Karpas-422 (cell line): ENCODE data around the gene SLC25A18. TPM values are rescaled to one million over a fixed set of nuclear protein-coding genes. Genes with fewer than 3 reads are reported as not detected.

ENCODE experiments used
- DNase-seq: peaks from one replicate; pipeline ENCODE4 v3.0.0-alpha.2; 2015
- H2AFZ ChIP-seq: fragments of 200-600 bp; sonication (generic); 2 replicates; pipeline ENCODE4 v1.6.1; 2014; ENCODE audit warnings: antibody characterized with exemption, low read length, mixed read lengths
- H3K27ac ChIP-seq: fragments of 200-600 bp; sonication (generic); 2 replicates; pipeline ENCODE4 v1.5.1; 2014; ENCODE audit warnings: mild to moderate bottlenecking, low read length, moderate library complexity
- H3K27me3 ChIP-seq: fragments of 200-600 bp; sonication (generic); 2 replicates; pipeline ENCODE4 v1.6.1; 2014; ENCODE audit warnings: low read length, mixed read lengths
- H3K36me3 ChIP-seq: fragments of 200-600 bp; sonication (generic); 2 replicates; pipeline ENCODE4 v1.6.1; 2014; ENCODE audit warnings: low read length, mixed read lengths; ENCODE audit not compliant: insufficient read depth
- H3K4me1 ChIP-seq: fragments of 200-600 bp; sonication (generic); 2 replicates; pipeline ENCODE4 v1.6.1; 2014; ENCODE audit warnings: mild to moderate bottlenecking, low read length, mixed read lengths
- H3K4me2 ChIP-seq: fragments of 200-600 bp; sonication (generic); 2 replicates; pipeline ENCODE4 v1.6.1; 2014; ENCODE audit warnings: low read length, low read depth, mild to moderate bottlenecking; ENCODE audit not compliant: poor library complexity, severe bottlenecking
- H3K4me3 ChIP-seq: fragments of 200-600 bp; sonication (generic); 2 replicates; pipeline ENCODE4 v1.5.1; 2014; ENCODE audit warnings: mild to moderate bottlenecking, antibody characterized with exemption, low read length, mixed read lengths
- H3K79me2 ChIP-seq: fragments of 200-600 bp; sonication (generic); 2 replicates; pipeline ENCODE4 v1.6.1; 2014; ENCODE audit warnings: mild to moderate bottlenecking, low read length, mixed read lengths
- H3K9ac ChIP-seq: fragments of 200-600 bp; sonication (generic); 2 replicates; pipeline ENCODE4 v1.6.0; 2014; ENCODE audit warnings: low read length
- H3K9me2 ChIP-seq: fragments of 200-600 bp; sonication (generic), shearing (Covaris generic); replicated peaks from 2 replicates; pipeline ENCODE4 v1.6.0; 2014; ENCODE audit warnings: mild to moderate bottlenecking, low read length, moderate library complexity; ENCODE audit not compliant: insufficient read depth
- H3K9me3 ChIP-seq: fragments of 300-700, 200-600 bp; sonication (generic); 2 replicates; pipeline ENCODE4 v1.6.1; 2014; ENCODE audit warnings: low read length, mixed read lengths
- H4K20me1 ChIP-seq: fragments of 200-600 bp; sonication (generic); 2 replicates; pipeline ENCODE4 v1.6.1; 2014; ENCODE audit warnings: mild to moderate bottlenecking, antibody characterized with exemption, low read length, low read depth; ENCODE audit not compliant: insufficient read depth
- total RNA-seq: library from RNA; depleted of rRNA; stranded (reverse); fragments of >200 nt; shearing (Covaris generic); gene quantifications from 2 replicates; pipeline ENCODE4 v1.2.3, GENCODE V29; 2014; ENCODE audit warnings: low replicate concordance

SLC25A18 gene
- total RNA-seq, 1 experiment from 2014 or later = not detected

GRCh38 chr22:17540481-17540880 is 22.8 kb upstream of the SLC25A18 start:
- H3K4me2 ChIP-seq = no peak overlapping the region
- H3K79me2 ChIP-seq = no peaks in the 10 kb centered on the region

GRCh38 chr22:17541476-17541875 is 21.8 kb upstream of the SLC25A18 start:
- no peaks in the 10 kb centered on the region for H3K79me2 ChIP-seq
- no peaks in the 10 kb centered on the region for H3K9me3 ChIP-seq
- H3K36me3 ChIP-seq = no peaks in the 10 kb centered on the region
- DNase-seq = no peak
- H3K9me2 ChIP-seq = no peaks in the 10 kb centered on the region
- no peak overlapping the region for H3K9ac ChIP-seq
- H3K27ac ChIP-seq = no peak overlapping the region
- H3K4me2 ChIP-seq = no peak overlapping the region
- H4K20me1 ChIP-seq = no peaks in the 10 kb centered on the region
- H3K4me3 ChIP-seq = no peak overlapping the region
- H2AFZ ChIP-seq = no peak overlapping the region
- H3K4me1 ChIP-seq = no peaks in the 10 kb centered on the region
- no peaks in the 10 kb centered on the region for H3K27me3 ChIP-seq

More at GRCh38 chr22:17540481-17540880, 22.8 kb upstream of the SLC25A18 start:
- H3K27me3 ChIP-seq = no peaks in the 10 kb centered on the region
- H3K4me1 ChIP-seq = no peaks in the 10 kb centered on the region
- no peak overlapping the region for H3K4me3 ChIP-seq
- H4K20me1 ChIP-seq = no peaks in the 10 kb centered on the region
- no peaks in the 10 kb centered on the region for H3K9me3 ChIP-seq
- no peak overlapping the region for H2AFZ ChIP-seq
- no peaks in the 10 kb centered on the region for H3K9me2 ChIP-seq
- H3K27ac ChIP-seq = no peak overlapping the region
- DNase-seq = no peak
- H3K9ac ChIP-seq = no peak overlapping the region
- H3K36me3 ChIP-seq = no peaks in the 10 kb centered on the region

- Histone ChIP-seq H3K4me3 (no peak overlapping the region), H3K4me1 (no peaks in the 10 kb centered on the region), H3K9ac (no peak overlapping the region), H2AFZ (no peak overlapping the region), H4K20me1 (no peaks in the 10 kb centered on the region), H3K9me3 (no peaks in the 10 kb centered on the region), H3K27me3 (no peaks in the 10 kb centered on the region), H3K4me2 (no peak overlapping the region), H3K9me2 (no peaks in the 10 kb centered on the region), H3K27ac (no peak overlapping the region), H3K36me3 (no peaks in the 10 kb centered on the region), H3K79me2 (no peaks in the 10 kb centered on the region)
- DNase-seq = no peak
These were observed 20.8 kb upstream of the SLC25A18 start for GRCh38 chr22:17542452-17542851.

- no peaks in the 10 kb centered on the region for H3K9me3 ChIP-seq
- no peak overlapping the region for H3K27ac ChIP-seq
- H3K9me2 ChIP-seq = no peaks in the 10 kb centered on the region
- H3K27me3 ChIP-seq = no peaks in the 10 kb centered on the region
- no peak overlapping the region for H3K4me2 ChIP-seq
- no peak for DNase-seq
- H2AFZ ChIP-seq = no peak overlapping the region
- no peaks in the 10 kb centered on the region for H4K20me1 ChIP-seq
- no peak overlapping the region for H3K9ac ChIP-seq
- no peak overlapping the region for H3K4me3 ChIP-seq
- H3K4me1 ChIP-seq = no peaks in the 10 kb centered on the region
- no peaks in the 10 kb centered on the region for H3K36me3 ChIP-seq
- H3K79me2 ChIP-seq = no peaks in the 10 kb centered on the region
These were observed 15.1 kb upstream of the SLC25A18 start for GRCh38 chr22:17548010-17548755.

- H3K4me2 ChIP-seq = no peak overlapping the region
- H3K36me3 ChIP-seq = no peaks in the 10 kb centered on the region
- H3K9ac ChIP-seq = no peak overlapping the region
- no peak overlapping the region for H3K27ac ChIP-seq
- no peaks in the 10 kb centered on the region for H3K9me2 ChIP-seq
- H3K79me2 ChIP-seq = no peaks in the 10 kb centered on the region
- H3K4me1 ChIP-seq = no peaks in the 10 kb centered on the region
- H3K27me3 ChIP-seq = no peaks in the 10 kb centered on the region
- H3K9me3 ChIP-seq = no peaks in the 10 kb centered on the region
- H4K20me1 ChIP-seq = no peaks in the 10 kb centered on the region
- no peak overlapping the region for H3K4me3 ChIP-seq
- H2AFZ ChIP-seq = no peak overlapping the region
- DNase-seq = no peak
These were observed 14.6 kb upstream of the SLC25A18 start for GRCh38 chr22:17548756-17549035.

GRCh38 chr22:17549183-17549582 is 14.1 kb upstream of the SLC25A18 start:
- Histone ChIP-seq H3K9ac (no peak overlapping the region), H3K27me3 (no peaks in the 10 kb centered on the region), H3K9me2 (no peaks in the 10 kb centered on the region), H3K4me1 (no peaks in the 10 kb centered on the region), H4K20me1 (no peaks in the 10 kb centered on the region), H3K4me2 (no peak overlapping the region), H3K4me3 (no peak overlapping the region), H3K36me3 (no peaks in the 10 kb centered on the region), H3K9me3 (no peaks in the 10 kb centered on the region), H3K27ac (no peak overlapping the region), H2AFZ (no peak overlapping the region), H3K79me2 (no peaks in the 10 kb centered on the region)
- no peak for DNase-seq

- no peaks in the 10 kb centered on the region for H3K9me2 ChIP-seq
- no peak overlapping the region for H3K27ac ChIP-seq
- H2AFZ ChIP-seq = no peak overlapping the region
- H3K4me2 ChIP-seq = no peak overlapping the region
- no peaks in the 10 kb centered on the region for H4K20me1 ChIP-seq
- no peak overlapping the region for H3K4me3 ChIP-seq
- H3K9me3 ChIP-seq = no peaks in the 10 kb centered on the region
- no peaks in the 10 kb centered on the region for H3K36me3 ChIP-seq
- H3K4me1 ChIP-seq = no peaks in the 10 kb centered on the region
- no peaks in the 10 kb centered on the region for H3K79me2 ChIP-seq
- H3K9ac ChIP-seq = no peak overlapping the region
- no peak for DNase-seq
- H3K27me3 ChIP-seq = no peaks in the 10 kb centered on the region
These were observed 13.6 kb upstream of the SLC25A18 start for GRCh38 chr22:17549655-17550054.

GRCh38 chr22:17552737-17553136 is 10.6 kb upstream of the SLC25A18 start:
- Histone ChIP-seq H3K9me3 (no peaks in the 10 kb centered on the region), H3K9ac (no peak overlapping the region)

More at GRCh38 chr22:17552737-17553136, 10.6 kb upstream of the SLC25A18 start:
- Histone ChIP-seq H3K9me2 (no peaks in the 10 kb centered on the region), H3K4me1 (peaks cover 5% of the 10 kb centered on the region), H3K4me3 (no peak overlapping the region), H3K27ac (no peak overlapping the region), H4K20me1 (no peaks in the 10 kb centered on the region), H3K36me3 (no peaks in the 10 kb centered on the region), H2AFZ (no peak overlapping the region), H3K27me3 (no peaks in the 10 kb centered on the region), H3K79me2 (no peaks in the 10 kb centered on the region), H3K4me2 (no peak overlapping the region)
- no peak for DNase-seq
